Measurements from ENCODE around the gene PPP2R5C.
A peak's percentile ranks its signal among the peaks of the same experiment; 100 is the strongest.

Gene PPP2R5C

GRCh38 chr14:101957406-101958234 lies 196.1 kb downstream of the PPP2R5C start:
- DNase-seq: peak in 1 of 2 donors; percentile 45
- H3K4me3 ChIP-seq: no peak overlapping the region
- H3K27me3 ChIP-seq: no peaks in the 10 kb centered on the region
- H3K27ac ChIP-seq: no peak overlapping the region
- TF ChIP-seq, protein P1, sequence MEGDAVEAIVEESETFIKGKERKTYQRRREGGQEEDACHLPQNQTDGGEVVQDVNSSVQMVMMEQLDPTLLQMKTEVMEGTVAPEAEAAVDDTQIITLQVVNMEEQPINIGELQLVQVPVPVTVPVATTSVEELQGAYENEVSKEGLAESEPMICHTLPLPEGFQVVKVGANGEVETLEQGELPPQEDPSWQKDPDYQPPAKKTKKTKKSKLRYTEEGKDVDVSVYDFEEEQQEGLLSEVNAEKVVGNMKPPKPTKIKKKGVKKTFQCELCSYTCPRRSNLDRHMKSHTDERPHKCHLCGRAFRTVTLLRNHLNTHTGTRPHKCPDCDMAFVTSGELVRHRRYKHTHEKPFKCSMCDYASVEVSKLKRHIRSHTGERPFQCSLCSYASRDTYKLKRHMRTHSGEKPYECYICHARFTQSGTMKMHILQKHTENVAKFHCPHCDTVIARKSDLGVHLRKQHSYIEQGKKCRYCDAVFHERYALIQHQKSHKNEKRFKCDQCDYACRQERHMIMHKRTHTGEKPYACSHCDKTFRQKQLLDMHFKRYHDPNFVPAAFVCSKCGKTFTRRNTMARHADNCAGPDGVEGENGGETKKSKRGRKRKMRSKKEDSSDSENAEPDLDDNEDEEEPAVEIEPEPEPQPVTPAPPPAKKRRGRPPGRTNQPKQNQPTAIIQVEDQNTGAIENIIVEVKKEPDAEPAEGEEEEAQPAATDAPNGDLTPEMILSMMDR (IDR thresholded peaks at IDR 0.05): no peak
- no peaks in the 10 kb centered on the region for H3K9me3 ChIP-seq
- intact Hi-C loops (cut with DNase I; ENCODE audit: low total_unique reads): no loop called here
- H3K4me1 ChIP-seq: peaks cover 0 to 18% (median 1%) of the 10 kb centered on the region in 4 donors
- H3K36me3 ChIP-seq: no peaks in the 10 kb centered on the region

DNA sequence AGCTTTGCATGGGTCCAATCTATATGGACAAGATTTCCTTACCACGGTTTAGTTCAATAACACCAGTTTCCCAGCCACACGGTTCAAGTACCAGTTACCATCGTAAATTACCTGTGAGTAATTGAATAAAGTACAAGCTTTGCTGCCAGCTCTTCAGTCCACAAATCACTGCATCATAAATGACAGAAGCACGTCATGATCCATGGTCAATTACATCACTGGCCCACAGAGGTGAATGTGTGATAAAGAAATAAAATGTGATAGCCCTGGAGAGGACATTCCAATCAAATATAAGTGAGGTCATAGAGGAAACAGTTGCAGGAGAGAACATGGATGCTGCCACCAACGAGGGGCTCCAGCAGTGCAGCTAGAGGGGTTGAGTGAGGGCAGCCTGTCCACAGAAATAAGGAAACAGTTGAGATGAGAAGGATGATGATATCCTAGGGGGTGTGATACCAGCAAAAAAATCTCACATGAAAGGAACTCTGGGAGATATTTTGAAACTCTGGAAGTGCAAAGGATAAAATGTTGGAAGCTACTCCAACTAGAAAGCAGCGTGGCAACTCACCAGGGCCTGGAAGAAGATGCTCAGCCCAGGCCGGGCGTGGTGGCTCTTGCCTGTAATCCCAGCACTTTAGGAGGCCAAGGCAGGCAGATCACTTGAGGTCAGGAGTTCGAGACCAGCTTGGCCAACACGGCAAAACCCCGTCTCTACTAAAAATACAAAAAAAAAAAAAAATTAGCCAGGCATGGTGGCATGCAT lies 197.1 kb downstream of the PPP2R5C start:
- H3K4me1 ChIP-seq: peaks cover 0 to 22% (median 2%) of the 10 kb centered on the region in 4 donors
- peak in 1 of 2 donors; percentile 31 for DNase-seq

DNA sequence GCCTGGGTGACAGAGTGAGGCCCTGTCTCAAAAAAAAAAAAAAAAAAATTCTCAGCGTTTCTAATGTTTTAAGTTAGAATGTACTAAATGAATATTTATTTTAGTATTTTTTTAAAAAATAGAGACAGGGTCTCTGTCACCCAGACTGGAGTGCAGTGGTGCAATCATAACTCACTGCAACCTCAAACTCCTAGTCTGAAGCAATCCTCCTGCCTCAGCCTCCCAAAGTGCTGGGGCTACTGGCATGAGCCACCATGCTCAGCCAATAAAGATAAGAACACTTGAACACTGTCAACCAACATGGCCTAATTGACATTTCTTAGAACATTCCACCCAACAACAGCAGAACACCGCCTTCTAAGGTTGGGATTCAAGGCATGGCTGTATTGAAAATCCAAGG lies 197.8 kb downstream of the PPP2R5C start:
- TF ChIP-seq, protein P1 (IDR thresholded peaks at IDR 0.05): no peak
- H3K27ac ChIP-seq: no peak overlapping the region
- H3K36me3 ChIP-seq: no peaks in the 10 kb centered on the region
- H3K27me3 ChIP-seq: no peaks in the 10 kb centered on the region
- intact Hi-C loops (cut with DNase I; ENCODE audit: low total_unique reads): no loop called here
- H3K4me3 ChIP-seq: no peak overlapping the region
- peak in 1 of 2 donors; percentile 19 for DNase-seq
- no peaks in the 10 kb centered on the region for H3K9me3 ChIP-seq
- peaks cover 0 to 28% (median 4%) of the 10 kb centered on the region in 4 donors for H3K4me1 ChIP-seq

More for the DNA sequence above, 197.1 kb downstream of the PPP2R5C start:
- no peak overlapping the region for H3K4me3 ChIP-seq
- no peak overlapping the region for H3K27ac ChIP-seq
- no peaks in the 10 kb centered on the region for H3K36me3 ChIP-seq
- H3K9me3 ChIP-seq: no peaks in the 10 kb centered on the region
- TF ChIP-seq, protein P1 (IDR thresholded peaks at IDR 0.05): no peak
- intact Hi-C loops (cut with DNase I; ENCODE audit: low total_unique reads): no loop called here
- H3K27me3 ChIP-seq: no peaks in the 10 kb centered on the region

- intact Hi-C loops (cut with DNase I; ENCODE audit: low total_unique reads): loop anchor here (5.0 to 10.0 kb wide), 3 partner anchors 127 to 253 kb away; partner anchors contain the start of genes HSP90AA1 and PPP2R5C
- no peak overlapping the region for H3K27ac ChIP-seq
- H3K36me3 ChIP-seq: no peaks in the 10 kb centered on the region
- no peaks in the 10 kb centered on the region for H3K27me3 ChIP-seq
- peaks cover 0 to 28% (median 4%) of the 10 kb centered on the region in 4 donors for H3K4me1 ChIP-seq
- H3K9me3 ChIP-seq: no peaks in the 10 kb centered on the region
- TF ChIP-seq, protein P1 (IDR thresholded peaks at IDR 0.05): no peak
- no peak overlapping the region for H3K4me3 ChIP-seq
- DNase-seq: peak in 1 of 2 donors; percentile 62
Measured at GRCh38 chr14:101960225-101960624, 198.7 kb downstream of the PPP2R5C start.

DNA sequence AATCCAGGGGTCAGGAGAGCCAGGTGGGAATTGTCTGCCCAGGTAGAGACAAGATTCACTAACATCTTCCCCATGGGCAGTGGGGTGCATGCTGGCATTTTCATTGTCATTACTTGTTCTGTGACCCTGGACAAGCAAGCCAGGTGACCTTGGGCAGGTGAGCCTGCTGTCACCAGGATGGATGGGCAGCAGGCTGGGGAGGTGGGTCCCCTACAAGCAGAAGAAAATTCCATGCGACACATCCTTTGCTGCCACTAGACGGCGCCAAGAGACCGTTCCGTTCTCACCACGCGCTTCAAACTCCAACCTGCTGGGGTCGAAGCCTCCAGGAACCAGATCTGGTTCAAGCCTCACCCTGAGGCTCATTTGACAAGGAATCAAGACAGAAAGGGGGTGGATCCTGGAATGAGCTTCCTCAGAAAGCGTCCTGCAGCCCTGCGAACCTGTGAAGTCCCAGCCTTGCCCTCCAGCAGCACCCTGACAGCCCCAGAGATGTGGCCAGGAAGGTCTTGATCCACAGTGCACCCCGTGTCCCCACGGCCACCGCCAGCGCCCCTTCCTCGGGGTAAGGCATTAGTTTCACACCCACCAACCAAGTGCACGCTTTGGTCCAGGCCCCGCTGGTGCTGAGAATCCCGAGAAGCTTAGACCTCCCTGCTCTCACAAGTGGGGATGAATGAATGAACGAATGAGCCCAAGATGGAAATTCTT lies 199.7 kb downstream of the PPP2R5C start:
- Histone ChIP-seq H3K27me3 (no peaks in the 10 kb centered on the region), H3K36me3 (no peaks in the 10 kb centered on the region), H3K27ac (no peak overlapping the region), H3K4me1 (peaks cover 0 to 36% (median 7%) of the 10 kb centered on the region in 4 donors), H3K4me3 (no peak overlapping the region), H3K9me3 (no peaks in the 10 kb centered on the region)
- TF ChIP-seq, protein P1 (IDR thresholded peaks at IDR 0.05): peak; percentile 85
- intact Hi-C loops (cut with DNase I; ENCODE audit: low total_unique reads): loop anchor here (5.0 to 10.0 kb wide), 3 partner anchors 126 to 254 kb away; partner anchors contain the start of genes HSP90AA1 and PPP2R5C
- DNase-seq: peak; percentile 47 to 83
